Spleen (tissue), 3 donors: ENCODE results near the gene PLA2G6.

Source experiments
- POLR2A ChIP-seq, 3 donors: fragments of 450-650 bp; IDR thresholded peaks; one replicate each; pipeline ENCODE4 v1.5.1; 2017; ENCODE audit warnings: antibody characterized with exemption in 3 of 3, mild to moderate bottlenecking in 1 of 3
- POLR2AphosphoS5 ChIP-seq, 3 donors: sonication (generic); formaldehyde crosslinking; IDR thresholded peaks; one replicate each; pipeline ENCODE4 v1.5.1; 2017; ENCODE audit warnings: antibody characterized with exemption in 3 of 3

DNA sequence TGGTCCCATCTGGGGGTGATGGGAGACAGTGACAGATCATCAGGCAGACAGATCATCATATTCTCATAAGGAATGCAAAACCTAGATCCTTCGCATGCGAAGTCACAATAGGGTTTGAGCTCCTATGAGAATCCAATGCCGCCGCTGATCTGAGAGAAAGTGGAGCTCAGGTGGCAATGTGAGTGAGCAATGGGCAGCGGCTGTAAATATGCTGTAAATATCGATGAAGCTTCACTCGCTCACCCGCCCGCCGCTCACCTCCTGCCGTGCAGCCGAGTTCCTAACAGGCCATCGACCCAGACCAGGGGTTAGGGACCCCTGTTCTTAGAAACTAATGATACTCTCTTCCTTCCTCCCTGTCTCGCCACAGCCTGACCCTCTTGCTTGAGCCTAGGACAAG lies 9.4 kb upstream of the PLA2G6 start:
- TF ChIP-seq POLR2A (IDR thresholded peaks at IDR 0.05) (no peak), POLR2AphosphoS5 (IDR thresholded peaks at IDR 0.05) (no peak)
